Sigmoid colon (tissue), 4 donors: Measurements from ENCODE around the gene CNOT10.

Experiments used
- CTCF ChIP-seq, 4 experiments: fragments of 450-650 bp in 3 of 4; fragments of 200-600 bp in 1 of 4; IDR thresholded peaks; one replicate each; pipeline ENCODE4 v1.5.1; 2016 to 2019; ENCODE audit warnings: antibody characterized with exemption in 4 of 4, mild to moderate bottlenecking in 3 of 4, moderate library complexity in 2 of 4
- EP300 ChIP-seq, 4 donors: sonication (generic); formaldehyde crosslinking; IDR thresholded peaks; one replicate each; pipeline ENCODE4 v1.6.1; 2017; ENCODE audit warnings: antibody characterized with exemption in 4 of 4

- TF ChIP-seq CTCF (IDR thresholded peaks at IDR 0.05): no peak
- no peak for TF ChIP-seq EP300 (IDR thresholded peaks at IDR 0.05)
Observed at GRCh38 chr3:32681811-32682210, 3.2 kb upstream of the CNOT10 start.
